ENCODE data around the gene NBAS. TPM values are rescaled to one million over a fixed set of nuclear protein-coding genes. Genes with fewer than 3 reads are reported as not detected.
A peak's percentile ranks its signal among the peaks of the same experiment; 100 is the strongest.

NBAS gene
- total and polyA plus RNA-seq, 8 donors: 26.6 to 36.7 (median 31.1) TPM

- no peak overlapping the region for H3K4me3 ChIP-seq
- H3K9me3 ChIP-seq: no peaks in the 10 kb centered on the region
- TF ChIP-seq CTCF (IDR thresholded peaks at IDR 0.05): no peak
- H3K36me3 ChIP-seq: peaks cover 0 to 8% (median 0%) of the 10 kb centered on the region in 3 donors
- H3K4me1 ChIP-seq: no peaks in the 10 kb centered on the region
- H3K27ac ChIP-seq: no peak overlapping the region
- DNase-seq (no peak), FAIRE-seq (no peak), ATAC-seq (no peak)
- intact Hi-C loops (cut with DNase I): no loop called here
- no peaks in the 10 kb centered on the region for H3K27me3 ChIP-seq
- WGBS, 2 donors: 64 to 68% methylated on average over 2 of the region's 2 CpGs
Measured at GRCh38 chr2:15365411-15365810, 195.7 kb downstream of the NBAS start.

GRCh38 chr2:15364561-15364960, 196.6 kb downstream of the NBAS start:
- no peak overlapping the region for H3K27ac ChIP-seq
- peaks cover 0 to 8% (median 0%) of the 10 kb centered on the region in 3 donors for H3K36me3 ChIP-seq
- no peaks in the 10 kb centered on the region for H3K27me3 ChIP-seq
- no peak for TF ChIP-seq CTCF (IDR thresholded peaks at IDR 0.05)
- FAIRE-seq: no peak
- DNase-seq: no peak
- intact Hi-C loops (cut with DNase I): no loop called here
- H3K4me3 ChIP-seq: no peak overlapping the region
- 96 to 97% methylated on average over 2 of the region's 2 CpGs for WGBS, 2 donors
- no peaks in the 10 kb centered on the region for H3K4me1 ChIP-seq
- H3K9me3 ChIP-seq: no peaks in the 10 kb centered on the region
- ATAC-seq: no peak

GRCh38 chr2:15363734-15364133, 197.4 kb downstream of the NBAS start:
- no peak overlapping the region for H3K27ac ChIP-seq
- TF ChIP-seq CTCF (IDR thresholded peaks at IDR 0.05): no peak
- no peak for FAIRE-seq
- no peak for DNase-seq
- ATAC-seq: no peak
- H3K4me3 ChIP-seq: no peak overlapping the region
- WGBS, 2 donors: 95 to 97% methylated on average over 3 of the region's 3 CpGs
- no peaks in the 10 kb centered on the region for H3K4me1 ChIP-seq
- H3K36me3 ChIP-seq: peaks cover 0 to 8% (median 0%) of the 10 kb centered on the region in 3 donors
- no peaks in the 10 kb centered on the region for H3K27me3 ChIP-seq
- intact Hi-C loops (cut with DNase I): no loop called here
- H3K9me3 ChIP-seq: no peaks in the 10 kb centered on the region

GRCh38 chr2:15363142-15363541, 198.0 kb downstream of the NBAS start:
- no peak for TF ChIP-seq CTCF (IDR thresholded peaks at IDR 0.05)
- ATAC-seq: no peak
- Histone ChIP-seq H3K27me3 (no peaks in the 10 kb centered on the region), H3K4me3 (no peak overlapping the region), H3K36me3 (peaks cover 0 to 8% (median 0%) of the 10 kb centered on the region in 3 donors), H3K4me1 (no peaks in the 10 kb centered on the region), H3K9me3 (no peaks in the 10 kb centered on the region), H3K27ac (no peak overlapping the region)
- intact Hi-C loops (cut with DNase I): no loop called here
- FAIRE-seq: no peak
- DNase-seq: no peak

GRCh38 chr2:15359716-15360531, 201.2 kb downstream of the NBAS start:
- no peak for TF ChIP-seq CTCF (IDR thresholded peaks at IDR 0.05)
- intact Hi-C loops (cut with DNase I): no loop called here
- DNase-seq: no peak
- no peak for FAIRE-seq
- no peaks in the 10 kb centered on the region for H3K27me3 ChIP-seq
- no peaks in the 10 kb centered on the region for H3K4me1 ChIP-seq
- H3K4me3 ChIP-seq: no peak overlapping the region
- peak in 2 of 4 donors; percentile 56 for ATAC-seq
- no peaks in the 10 kb centered on the region for H3K9me3 ChIP-seq
- no peaks in the 10 kb centered on the region for H3K36me3 ChIP-seq
- H3K27ac ChIP-seq: no peak overlapping the region
- WGBS, 2 donors: 72 to 80% methylated on average over 5 of the region's 5 CpGs
